ENCODE results near the gene ISG15. TPM values are rescaled to one million over a fixed set of nuclear protein-coding genes. Genes with fewer than 3 reads are reported as not detected.

The ISG15 gene
- total and polyA plus RNA-seq, 2 of the 13 experiments (the other 11 are each of a cell fraction or from before 2014, with no cell fraction given) = 42.1 to 54.9 TPM

DNA sequence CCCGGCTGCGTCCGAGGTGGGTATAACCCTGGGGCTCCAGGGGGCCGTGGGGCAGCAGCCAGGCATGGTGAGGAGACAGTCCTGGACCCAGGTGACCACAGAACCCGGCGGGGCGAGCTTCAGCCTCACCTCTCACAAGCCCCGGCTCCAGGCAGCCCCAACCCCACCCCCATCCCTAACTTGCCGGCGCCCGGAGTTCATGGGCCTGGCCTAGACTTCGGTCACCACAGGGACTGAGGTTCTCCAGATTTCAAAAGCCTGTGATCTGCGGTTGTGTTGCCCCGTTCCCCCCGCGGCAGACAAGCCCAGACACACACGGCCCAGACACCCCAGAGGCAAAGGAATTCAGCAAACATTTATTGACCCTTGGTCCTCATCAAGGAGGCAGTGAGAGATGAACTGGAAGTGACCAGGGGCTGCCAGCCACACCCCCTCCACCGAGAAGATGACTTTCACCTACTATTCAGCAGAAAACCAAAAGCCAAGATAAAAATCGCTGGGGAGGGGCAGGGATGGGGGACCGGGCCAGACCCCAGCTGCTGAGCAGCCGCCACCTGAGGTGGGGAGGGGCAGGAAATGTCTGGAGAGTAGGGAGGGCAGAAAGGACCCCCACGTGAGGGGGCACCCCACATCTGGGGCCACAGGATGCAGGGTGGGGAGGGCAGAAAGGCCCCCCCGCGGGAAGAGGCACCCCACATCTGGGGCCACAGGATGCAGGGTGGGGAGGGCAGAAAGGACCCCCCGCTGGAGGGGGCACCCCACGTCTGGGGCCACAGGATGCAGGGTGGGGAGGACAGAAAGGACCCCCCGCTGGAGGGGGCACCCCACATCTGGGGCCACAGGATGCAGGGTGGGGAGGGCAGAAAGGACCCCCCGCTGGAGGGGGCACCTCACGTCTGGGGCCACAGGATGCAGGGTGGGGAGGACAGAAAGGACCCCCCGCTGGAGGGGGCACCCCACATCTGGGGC lies 17.3 kb upstream of the ISG15 start (continued):
- no peak for TF ChIP-seq ZMYM3 (CRISPR knock-in tag; IDR thresholded peaks at IDR 0.05)
- TF ChIP-seq STAG1 (CRISPR knock-in tag; IDR thresholded peaks at IDR 0.05) = no peak
- TF ChIP-seq NPAS2 (CRISPR knock-in tag; IDR thresholded peaks at IDR 0.05; ENCODE audit: borderline replicate concordance) = no peak
- TF ChIP-seq SOX6 (IDR thresholded peaks at IDR 0.05) = no peak
- TF ChIP-seq SOX6 (CRISPR knock-in tag; IDR thresholded peaks at IDR 0.05) = peak; percentile 39; the same call in 1 of the 2 replicates
- no peak for TF ChIP-seq KLF9 (CRISPR knock-in tag; IDR thresholded peaks at IDR 0.05; ENCODE audit: low read depth)
- no peak for TF ChIP-seq ZKSCAN5 (CRISPR knock-in tag; IDR thresholded peaks at IDR 0.05)
- TF ChIP-seq SMAD3 (CRISPR knock-in tag; IDR thresholded peaks at IDR 0.05) = no peak
- peak; percentile 38; the same call in 1 of the 2 replicates for TF ChIP-seq CREM (IDR thresholded peaks at IDR 0.05)
- no peak for TF ChIP-seq CREM (CRISPR knock-in tag; IDR thresholded peaks at IDR 0.05)
- TF ChIP-seq ZNF549 (CRISPR knock-in tag; IDR thresholded peaks at IDR 0.05) = no peak
- TF ChIP-seq, protein P1, sequence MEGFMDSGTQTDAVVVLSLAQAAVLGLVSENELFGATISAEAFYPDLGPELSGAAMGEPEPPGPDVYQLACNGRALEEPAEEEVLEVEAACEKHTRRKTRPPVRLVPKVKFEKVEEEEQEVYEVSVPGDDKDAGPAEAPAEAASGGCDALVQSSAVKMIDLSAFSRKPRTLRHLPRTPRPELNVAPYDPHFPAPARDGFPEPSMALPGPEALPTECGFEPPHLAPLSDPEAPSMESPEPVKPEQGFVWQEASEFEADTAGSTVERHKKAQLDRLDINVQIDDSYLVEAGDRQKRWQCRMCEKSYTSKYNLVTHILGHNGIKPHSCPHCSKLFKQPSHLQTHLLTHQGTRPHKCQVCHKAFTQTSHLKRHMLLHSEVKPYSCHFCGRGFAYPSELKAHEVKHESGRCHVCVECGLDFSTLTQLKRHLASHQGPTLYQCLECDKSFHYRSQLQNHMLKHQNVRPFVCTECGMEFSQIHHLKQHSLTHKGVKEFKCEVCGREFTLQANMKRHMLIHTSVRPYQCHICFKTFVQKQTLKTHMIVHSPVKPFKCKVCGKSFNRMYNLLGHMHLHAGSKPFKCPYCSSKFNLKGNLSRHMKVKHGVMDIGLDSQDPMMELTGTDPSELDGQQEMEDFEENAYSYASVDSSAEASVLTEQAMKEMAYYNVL (CRISPR knock-in tag; IDR thresholded peaks at IDR 0.05; ENCODE audit: borderline replicate concordance) = no peak
- TF ChIP-seq CENPX (CRISPR knock-in tag; IDR thresholded peaks at IDR 0.05) = no peak
- no peak for TF ChIP-seq GLI4 (CRISPR knock-in tag; IDR thresholded peaks at IDR 0.05; ENCODE audit: borderline replicate concordance)
- peak; percentile 15; the same call in 1 of the 2 replicates for TF ChIP-seq FOSL2 (CRISPR knock-in tag; IDR thresholded peaks at IDR 0.05)
- TF ChIP-seq, protein P2, sequence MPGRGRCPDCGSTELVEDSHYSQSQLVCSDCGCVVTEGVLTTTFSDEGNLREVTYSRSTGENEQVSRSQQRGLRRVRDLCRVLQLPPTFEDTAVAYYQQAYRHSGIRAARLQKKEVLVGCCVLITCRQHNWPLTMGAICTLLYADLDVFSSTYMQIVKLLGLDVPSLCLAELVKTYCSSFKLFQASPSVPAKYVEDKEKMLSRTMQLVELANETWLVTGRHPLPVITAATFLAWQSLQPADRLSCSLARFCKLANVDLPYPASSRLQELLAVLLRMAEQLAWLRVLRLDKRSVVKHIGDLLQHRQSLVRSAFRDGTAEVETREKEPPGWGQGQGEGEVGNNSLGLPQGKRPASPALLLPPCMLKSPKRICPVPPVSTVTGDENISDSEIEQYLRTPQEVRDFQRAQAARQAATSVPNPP (CRISPR knock-in tag; IDR thresholded peaks at IDR 0.05) = no peak
- TF ChIP-seq ZNF598 (CRISPR knock-in tag; IDR thresholded peaks at IDR 0.05; ENCODE audit: borderline replicate concordance) = no peak
- no peak for TF ChIP-seq ATM (IDR thresholded peaks at IDR 0.05; ENCODE audit: borderline replicate concordance)
- TF ChIP-seq HNRNPL (IDR thresholded peaks at IDR 0.05; ENCODE audit: low read depth, low read length) = no peak
- TF ChIP-seq, protein P3, sequence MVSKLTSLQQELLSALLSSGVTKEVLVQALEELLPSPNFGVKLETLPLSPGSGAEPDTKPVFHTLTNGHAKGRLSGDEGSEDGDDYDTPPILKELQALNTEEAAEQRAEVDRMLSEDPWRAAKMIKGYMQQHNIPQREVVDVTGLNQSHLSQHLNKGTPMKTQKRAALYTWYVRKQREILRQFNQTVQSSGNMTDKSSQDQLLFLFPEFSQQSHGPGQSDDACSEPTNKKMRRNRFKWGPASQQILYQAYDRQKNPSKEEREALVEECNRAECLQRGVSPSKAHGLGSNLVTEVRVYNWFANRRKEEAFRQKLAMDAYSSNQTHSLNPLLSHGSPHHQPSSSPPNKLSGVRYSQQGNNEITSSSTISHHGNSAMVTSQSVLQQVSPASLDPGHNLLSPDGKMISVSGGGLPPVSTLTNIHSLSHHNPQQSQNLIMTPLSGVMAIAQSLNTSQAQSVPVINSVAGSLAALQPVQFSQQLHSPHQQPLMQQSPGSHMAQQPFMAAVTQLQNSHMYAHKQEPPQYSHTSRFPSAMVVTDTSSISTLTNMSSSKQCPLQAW (CRISPR knock-in tag; IDR thresholded peaks at IDR 0.05) = peak; percentile 44; the same call in 1 of the 2 replicates
- TF ChIP-seq ZBTB3 (CRISPR knock-in tag; IDR thresholded peaks at IDR 0.05; ENCODE audit: borderline replicate concordance, low read depth) = no peak
- TF ChIP-seq ZNF264 (CRISPR knock-in tag; IDR thresholded peaks at IDR 0.05) = no peak
- TF ChIP-seq, protein P4, sequence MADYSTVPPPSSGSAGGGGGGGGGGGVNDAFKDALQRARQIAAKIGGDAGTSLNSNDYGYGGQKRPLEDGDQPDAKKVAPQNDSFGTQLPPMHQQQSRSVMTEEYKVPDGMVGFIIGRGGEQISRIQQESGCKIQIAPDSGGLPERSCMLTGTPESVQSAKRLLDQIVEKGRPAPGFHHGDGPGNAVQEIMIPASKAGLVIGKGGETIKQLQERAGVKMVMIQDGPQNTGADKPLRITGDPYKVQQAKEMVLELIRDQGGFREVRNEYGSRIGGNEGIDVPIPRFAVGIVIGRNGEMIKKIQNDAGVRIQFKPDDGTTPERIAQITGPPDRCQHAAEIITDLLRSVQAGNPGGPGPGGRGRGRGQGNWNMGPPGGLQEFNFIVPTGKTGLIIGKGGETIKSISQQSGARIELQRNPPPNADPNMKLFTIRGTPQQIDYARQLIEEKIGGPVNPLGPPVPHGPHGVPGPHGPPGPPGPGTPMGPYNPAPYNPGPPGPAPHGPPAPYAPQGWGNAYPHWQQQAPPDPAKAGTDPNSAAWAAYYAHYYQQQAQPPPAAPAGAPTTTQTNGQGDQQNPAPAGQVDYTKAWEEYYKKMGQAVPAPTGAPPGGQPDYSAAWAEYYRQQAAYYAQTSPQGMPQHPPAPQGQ (CRISPR knock-in tag; IDR thresholded peaks at IDR 0.05; ENCODE audit: borderline replicate concordance) = no peak
- TF ChIP-seq ATAD3A (CRISPR knock-in tag; IDR thresholded peaks at IDR 0.05) = no peak

All from HepG2 (cell line).